Urothelium cell line (cell line): ENCODE data around the gene C2CD4D.
A peak's percentile ranks its signal among the peaks of the same experiment; 100 is the strongest.

Source experiments
- DNase-seq: peaks from one replicate; pipeline ENCODE4 v3.0.0; 2011; ENCODE audit warnings: low spot score, mixed read lengths
- FAIRE-seq: peaks from 2 replicates; lab custom pipeline; 2011; peaks lifted over from hg19 to GRCh38; lab: Jason Lieb, UNC

Gene C2CD4D

GRCh38 chr1:151835596-151835995 is 4.0 kb downstream of the C2CD4D start:
- DNase-seq: no peak

GRCh38 chr1:151834239-151834638 is 5.4 kb downstream of the C2CD4D start:
- FAIRE-seq (no peak), DNase-seq (no peak)

More at GRCh38 chr1:151835596-151835995, 4.0 kb downstream of the C2CD4D start:
- no peak for FAIRE-seq

DNA sequence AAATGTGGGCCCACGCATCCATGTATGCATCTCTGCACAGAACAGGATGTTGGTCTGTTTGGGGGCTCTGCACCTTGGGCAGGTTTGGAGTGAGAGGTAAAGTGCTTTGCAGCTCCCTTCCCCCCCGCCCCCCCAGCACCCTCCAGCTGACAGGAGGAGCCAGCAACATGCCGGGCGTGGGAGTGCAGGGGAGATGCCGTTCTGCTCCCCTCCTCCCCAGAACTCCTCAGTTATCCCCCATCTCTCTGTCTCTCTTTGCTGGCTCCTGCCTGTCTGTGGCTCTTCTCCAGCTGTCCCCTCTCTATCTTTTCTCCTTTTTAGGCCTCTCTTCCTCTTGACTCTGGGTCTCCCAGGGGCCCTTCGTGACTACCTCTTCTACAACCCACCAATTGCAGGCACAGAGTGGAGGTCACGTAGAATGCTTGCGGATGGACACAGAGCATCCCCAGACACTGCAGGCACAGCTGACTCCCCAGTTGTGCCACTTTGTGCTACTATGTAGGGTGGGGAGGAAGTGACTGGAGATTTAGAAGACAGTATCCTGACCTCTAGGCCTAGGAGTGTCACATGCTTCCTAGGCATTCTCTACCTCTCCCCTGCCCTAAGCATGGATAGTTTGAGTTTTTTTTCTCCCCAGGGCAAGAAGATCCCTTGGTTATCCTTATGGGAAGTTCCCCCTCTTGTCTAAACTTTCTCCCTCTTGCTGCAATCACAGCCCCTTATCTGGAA is 6.3 kb downstream of the C2CD4D start:
- DNase-seq (no peak), FAIRE-seq (no peak)

- DNase-seq: peak; percentile 44
These were observed 7.2 kb downstream of the C2CD4D start for GRCh38 chr1:151832318-151832980.

DNA sequence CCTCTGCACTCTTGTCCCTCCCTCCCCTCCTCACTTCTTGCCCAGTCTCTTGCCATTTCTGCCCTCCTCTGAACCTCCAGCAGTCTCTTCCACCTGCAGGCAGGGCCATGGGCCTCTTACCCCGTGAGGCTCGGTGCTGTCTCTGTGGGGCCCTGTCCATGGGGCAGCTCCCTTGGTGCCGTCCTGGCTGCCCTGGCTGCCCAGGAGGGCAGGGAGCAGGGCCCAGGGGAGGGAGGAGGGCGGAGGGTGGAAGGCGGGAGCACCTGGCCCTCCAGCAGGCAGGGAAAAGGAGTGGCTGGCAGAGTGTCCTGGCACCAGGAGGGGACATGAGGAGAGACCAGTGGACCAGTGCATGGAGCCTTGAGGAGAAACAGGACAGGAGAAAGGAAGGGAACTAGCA is 8.0 kb downstream of the C2CD4D start, which contains the start of gene RORC:
RORC (minus strand) TSS at position 198 of the 400 bp plus-strand sequence; CDS start at position 160, 38 bp downstream.
- FAIRE-seq: no peak
- DNase-seq: no peak

More at GRCh38 chr1:151832318-151832980, 7.2 kb downstream of the C2CD4D start:
- no peak for FAIRE-seq

DNA sequence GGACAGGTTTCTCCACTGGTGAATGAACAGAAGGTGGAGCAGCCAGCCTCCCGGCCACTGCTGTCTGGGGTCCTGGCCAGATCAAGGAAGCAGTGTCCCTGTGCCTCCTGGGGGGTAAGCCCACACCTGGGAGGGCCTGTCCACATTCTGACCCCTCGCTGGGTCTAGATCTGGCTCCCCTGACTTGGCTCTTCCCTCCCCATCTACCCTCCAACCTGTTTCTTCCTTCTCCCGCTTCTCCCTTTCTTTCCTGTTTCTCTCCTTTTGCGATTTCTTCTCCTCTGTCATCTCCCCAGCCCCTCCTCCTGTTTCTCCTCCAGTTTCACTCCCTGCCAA is 8.4 kb downstream of the C2CD4D start:
- FAIRE-seq: no peak
- no peak for DNase-seq

DNA sequence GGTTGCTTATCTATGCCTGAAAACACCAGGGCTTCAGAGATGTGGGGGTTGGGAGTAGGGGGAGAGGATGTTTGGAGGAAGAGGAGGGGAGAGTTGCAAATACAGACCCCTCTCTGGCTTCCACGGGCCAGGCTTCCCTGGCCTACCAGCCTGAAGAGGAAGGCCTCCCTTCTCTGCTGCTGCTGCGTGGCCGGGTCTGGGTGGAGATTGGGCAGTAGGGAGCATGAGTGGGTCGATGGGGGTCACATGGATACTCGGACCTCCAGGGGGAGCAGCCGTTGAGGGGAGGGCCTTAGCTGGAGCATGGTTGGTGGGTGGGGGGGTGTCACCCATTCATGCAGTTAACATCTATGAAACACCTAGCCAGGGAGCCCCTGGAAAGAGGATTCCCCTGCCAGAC is 9.6 kb downstream of the C2CD4D start:
- FAIRE-seq: no peak
- DNase-seq: no peak

GRCh38 chr1:151829352-151830046 is 10.1 kb downstream of the C2CD4D start:
- DNase-seq: no peak
- no peak for FAIRE-seq

GRCh38 chr1:151828921-151829320 is 10.7 kb downstream of the C2CD4D start:
- peak; percentile 88 for DNase-seq

DNA sequence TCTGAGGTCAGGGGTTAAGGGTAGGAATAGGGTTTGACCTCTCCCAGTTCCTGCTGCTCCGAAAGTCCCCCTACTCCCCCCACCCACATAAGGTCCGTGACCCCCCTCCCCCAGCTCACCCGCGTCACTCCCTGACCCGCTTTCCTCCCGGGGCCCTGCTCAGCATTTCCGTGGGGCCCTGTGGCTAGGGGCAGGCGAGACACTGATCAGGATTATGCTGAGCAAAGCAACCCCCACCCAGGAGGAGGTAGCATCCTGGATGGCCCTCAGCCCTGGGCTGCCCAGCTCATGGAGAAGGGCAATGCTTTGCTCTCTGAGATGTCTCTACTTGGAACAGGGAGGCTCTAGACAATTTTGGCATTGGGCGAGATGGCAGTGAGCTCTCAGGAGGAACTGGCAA is 11.8 kb downstream of the C2CD4D start:
- no peak for DNase-seq
- no peak for FAIRE-seq

More at GRCh38 chr1:151828921-151829320, 10.7 kb downstream of the C2CD4D start:
- no peak for FAIRE-seq

GRCh38 chr1:151825751-151826660 is 13.6 kb downstream of the C2CD4D start:
- FAIRE-seq: no peak
- no peak for DNase-seq

DNA sequence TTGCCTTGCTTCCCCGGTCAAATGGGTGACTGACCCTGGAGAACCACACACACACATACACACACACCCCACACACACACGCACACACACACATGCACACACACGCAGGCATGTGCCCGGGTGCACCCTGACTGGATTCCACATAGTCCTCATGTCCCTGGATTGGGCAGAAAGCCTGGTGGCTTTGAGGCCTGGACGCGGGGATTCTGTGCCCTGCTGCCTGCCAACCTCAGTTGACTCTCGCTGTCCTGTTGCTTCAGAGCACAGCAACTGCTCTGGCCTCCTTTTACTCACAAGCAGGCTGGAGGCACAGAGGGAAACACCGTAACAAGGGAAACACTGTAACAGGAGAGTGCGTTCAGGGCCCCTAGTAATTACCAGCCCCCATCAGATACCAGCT is 14.4 kb downstream of the C2CD4D start:
- DNase-seq (no peak), FAIRE-seq (no peak)

DNA sequence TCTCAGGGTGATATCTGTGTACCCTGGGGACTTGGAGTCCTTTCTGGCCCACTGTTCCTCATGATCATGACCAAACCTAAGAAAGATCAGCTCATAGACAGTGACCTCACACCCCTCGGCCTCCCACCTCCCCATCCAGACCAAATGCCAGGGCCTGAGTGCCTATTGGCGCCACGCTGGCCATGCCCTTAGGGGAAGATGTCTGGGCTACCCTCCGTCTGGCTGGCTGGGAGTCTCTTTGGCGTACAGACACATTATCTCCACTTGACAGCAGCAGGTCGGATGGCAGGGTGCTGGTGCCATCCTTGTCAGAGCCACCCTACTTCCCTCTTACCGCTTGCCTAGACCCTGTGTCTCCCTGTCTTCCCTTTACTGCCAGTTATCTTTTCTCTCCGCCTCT is 16.4 kb downstream of the C2CD4D start:
- DNase-seq (no peak), FAIRE-seq (no peak)

GRCh38 chr1:151822404-151822803 is 17.2 kb downstream of the C2CD4D start:
- DNase-seq (no peak), FAIRE-seq (no peak)

- DNase-seq: no peak
- FAIRE-seq: no peak
These were observed 18.7 kb downstream of the C2CD4D start for GRCh38 chr1:151820940-151821339.

DNA sequence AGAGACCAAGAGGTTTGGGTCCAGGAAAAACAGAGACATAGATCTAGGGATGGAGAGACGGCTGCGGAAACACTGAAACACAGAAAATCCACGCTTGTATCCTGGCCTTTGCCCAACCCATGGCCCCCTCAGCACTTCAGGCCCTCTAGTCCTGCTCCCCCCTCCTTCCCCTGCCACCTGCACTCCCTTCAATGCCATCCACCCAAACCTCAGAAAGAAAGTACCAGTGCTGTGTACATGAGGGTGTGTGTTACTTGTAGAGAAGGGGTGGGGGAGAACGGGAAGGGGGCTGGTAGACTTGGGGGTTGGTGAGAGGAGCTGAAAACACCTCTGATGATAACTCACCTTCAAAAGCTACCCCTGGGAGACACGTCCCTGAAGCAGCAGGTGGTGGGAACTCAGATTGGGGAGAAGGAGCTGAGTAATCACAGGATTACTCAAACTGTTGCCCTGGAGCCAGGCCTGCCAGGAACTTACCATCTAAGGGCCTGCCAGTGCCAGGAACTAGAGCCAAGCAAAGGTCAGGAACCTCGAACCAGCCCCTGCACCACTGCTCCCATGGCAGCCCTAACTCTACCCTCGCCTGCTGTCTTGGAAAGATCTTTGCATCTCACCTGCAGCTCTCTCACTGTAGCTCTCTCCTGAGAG is 19.5 kb downstream of the C2CD4D start:
- FAIRE-seq (no peak), DNase-seq (no peak)

DNA sequence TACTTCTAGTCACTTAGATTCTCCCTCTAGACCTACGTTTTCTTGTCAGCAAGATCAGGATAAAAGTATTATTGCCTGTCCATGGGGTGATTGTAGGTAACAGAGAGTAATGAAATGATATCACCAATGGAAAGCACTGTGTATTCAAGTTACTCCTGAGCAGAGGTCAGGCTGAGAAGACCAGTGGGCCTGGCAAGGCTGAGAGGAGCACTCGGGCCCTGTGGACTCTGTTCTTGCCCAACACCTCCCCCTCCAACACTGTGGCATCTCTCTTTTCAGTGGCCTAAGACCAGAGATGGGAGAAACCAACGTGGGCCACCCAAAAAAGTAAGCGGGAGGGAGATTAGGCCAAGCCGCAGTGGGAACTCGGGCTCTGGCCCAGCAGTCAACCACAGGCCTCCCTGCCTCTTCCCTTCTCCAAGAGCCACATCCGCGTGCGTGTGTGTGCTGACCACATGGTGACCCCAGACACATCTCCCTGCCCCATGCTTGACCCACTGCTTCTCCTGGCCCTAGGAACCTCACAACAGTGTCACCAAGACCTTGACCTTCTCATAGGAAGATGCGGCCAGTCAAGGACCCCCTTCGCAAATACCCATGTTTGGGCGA is 20.3 kb downstream of the C2CD4D start:
- FAIRE-seq (no peak), DNase-seq (no peak)

- FAIRE-seq: no peak
- DNase-seq: no peak
These were observed 22.3 kb downstream of the C2CD4D start for GRCh38 chr1:151817353-151817730.

GRCh38 chr1:151816548-151817352 is 22.9 kb downstream of the C2CD4D start:
- FAIRE-seq (no peak), DNase-seq (no peak)
